Islet of Langerhans (tissue), 1 donor: ENCODE results near the gene MID1.
"Not testable (repeated sequence)": the region's sequence is repeated elsewhere in the genome, so short reads cannot be mapped to it uniquely, and the experiment has no call there.

Experiments
- FAIRE-seq: peaks from one replicate; lab custom pipeline; 2011; peaks lifted over from hg19 to GRCh38; lab: Jason Lieb, UNC

The MID1 gene

DNA sequence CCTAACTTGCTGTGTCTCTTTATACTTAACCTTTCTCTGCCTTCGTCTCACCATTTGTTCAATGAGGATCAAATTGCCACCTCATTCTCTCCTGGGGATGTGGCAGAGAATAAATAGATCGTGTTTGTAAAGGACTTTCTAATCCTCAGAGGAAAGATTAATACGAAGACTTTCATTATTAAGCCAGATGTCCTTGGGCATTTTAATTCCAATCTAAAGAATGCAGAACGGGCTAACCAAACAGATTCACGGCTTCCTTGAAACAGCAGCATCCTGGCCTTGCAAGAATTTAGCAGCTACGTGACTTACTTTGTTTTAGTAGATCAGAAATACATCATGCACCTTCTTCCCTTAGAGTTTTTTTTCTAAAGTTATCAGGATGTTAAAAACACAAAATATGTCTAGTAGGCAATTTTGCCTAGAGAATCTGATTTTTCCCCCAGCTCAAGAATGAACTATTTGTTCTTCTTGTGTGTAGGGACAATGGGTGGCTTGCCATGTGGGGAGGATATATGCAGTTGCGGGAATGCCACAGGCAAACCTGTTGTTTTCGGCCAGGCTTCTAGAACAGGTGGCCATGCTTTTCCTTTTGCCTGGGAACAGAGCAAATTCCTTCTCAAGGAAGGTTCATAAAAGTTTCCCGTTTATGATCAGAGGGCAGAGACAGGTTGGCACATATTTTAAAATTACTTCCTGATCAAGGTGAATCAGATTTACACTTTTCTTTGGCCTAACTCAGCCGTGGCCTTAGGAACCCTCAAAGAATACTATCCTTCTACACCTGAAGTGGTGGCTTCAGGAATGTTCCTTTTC is 3.0 kb downstream of the MID1 start:
- no peak for FAIRE-seq

DNA sequence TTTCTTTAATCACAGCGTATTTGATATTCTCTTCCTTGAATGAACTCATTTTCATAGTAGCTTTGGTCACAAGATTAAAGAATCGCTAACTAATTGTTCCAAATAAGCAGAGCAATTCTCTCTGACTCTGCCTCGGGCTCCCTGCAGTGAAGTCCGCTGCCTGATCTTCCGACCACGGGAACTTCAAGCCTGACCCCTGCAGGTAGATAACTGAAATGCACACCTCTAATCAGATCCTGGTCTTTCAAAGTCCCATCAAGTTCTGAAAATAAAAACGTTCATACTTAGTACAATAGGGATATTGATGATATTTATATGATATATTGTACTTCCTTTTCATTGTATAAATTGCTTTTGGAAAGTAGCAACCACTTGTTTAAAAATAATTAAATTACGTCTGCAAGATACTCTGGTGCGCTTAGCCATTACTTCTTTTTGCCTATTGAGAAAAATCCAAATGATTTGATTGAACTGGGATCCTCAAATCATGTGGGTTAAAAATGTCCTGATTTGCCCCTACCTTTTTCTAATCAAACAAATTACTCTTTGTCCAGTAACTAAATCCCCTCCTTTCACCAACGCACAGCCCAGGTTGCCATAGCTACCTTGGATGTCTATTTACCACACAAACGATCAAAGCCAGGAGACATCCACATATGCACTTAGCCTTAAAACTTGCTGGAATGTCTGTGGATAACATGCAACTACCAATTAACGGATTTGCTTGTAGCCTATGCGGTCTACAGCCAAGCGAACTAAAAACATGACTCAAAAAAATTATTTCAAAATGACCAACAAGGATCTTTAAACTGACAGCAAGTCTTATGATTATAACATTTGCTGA is 4.2 kb downstream of the MID1 start:
- FAIRE-seq: peak; percentile 98

DNA sequence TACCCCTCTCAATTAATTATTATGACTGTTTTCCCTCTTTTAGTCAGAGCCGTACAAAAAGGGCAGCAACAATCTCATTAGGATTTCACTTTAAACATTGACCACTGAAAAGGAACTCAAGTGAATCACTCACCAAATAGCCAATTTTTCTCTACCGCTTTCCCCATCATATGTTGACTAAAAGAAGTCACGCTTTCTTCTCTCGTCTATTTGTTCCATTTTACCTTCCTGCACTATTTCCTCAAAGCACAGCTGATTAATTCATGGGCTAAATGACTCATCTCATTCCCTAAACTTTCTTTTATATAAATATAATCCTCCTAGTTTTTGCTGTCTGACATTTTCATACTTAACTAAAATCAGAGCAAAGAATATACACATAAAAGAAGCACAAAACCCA is 8.2 kb downstream of the MID1 start:
- no peak for FAIRE-seq

DNA sequence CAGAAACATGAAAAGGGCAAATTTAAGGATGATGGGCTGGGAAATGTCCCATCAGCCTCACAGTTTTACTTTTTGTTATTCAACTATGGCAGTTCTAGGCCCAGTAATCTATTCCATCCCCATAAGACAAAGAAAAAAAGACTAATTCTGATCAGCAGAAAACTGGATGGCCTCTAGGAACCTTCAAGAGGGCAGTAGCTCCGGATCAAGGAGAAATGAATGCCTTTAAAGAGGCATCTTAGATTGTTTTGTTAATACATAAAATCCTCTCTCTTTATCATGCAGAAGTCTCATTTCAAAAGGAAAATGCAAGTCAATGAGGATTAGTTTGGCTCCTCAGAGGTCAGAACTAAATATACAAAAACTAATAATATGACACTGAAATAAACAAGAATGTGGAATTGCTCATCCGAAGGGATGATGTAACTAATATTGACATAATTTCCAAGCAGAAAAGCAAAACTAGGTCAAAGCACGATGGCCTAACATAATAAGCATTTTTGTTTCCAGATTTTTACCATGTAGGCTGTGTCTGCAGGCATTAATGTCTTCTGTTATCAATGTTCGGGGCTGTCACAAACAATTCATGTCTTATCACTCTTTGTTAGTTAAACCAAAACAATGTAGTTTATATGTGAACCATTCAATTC is 8.8 kb downstream of the MID1 start:
- peak; percentile 96 for FAIRE-seq

DNA sequence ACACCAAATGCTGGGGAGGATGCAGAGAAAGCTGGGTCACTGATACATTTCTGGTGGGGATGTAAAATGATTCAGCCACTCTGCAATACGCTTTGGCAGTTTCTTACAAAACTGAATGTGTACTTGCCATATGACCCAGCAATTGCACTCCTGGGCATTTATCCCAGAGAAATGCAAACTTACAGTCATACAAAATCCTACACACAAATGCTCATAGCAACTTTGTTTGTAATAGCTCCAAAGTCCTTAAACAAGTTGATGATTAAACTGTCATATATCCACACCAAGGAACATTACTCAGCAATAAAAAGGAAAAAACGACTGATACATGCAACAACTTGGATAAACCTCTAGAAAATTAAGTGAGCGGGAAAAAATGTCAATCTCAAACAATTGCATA is 12.3 kb downstream of the MID1 start:
- no peak for FAIRE-seq

DNA sequence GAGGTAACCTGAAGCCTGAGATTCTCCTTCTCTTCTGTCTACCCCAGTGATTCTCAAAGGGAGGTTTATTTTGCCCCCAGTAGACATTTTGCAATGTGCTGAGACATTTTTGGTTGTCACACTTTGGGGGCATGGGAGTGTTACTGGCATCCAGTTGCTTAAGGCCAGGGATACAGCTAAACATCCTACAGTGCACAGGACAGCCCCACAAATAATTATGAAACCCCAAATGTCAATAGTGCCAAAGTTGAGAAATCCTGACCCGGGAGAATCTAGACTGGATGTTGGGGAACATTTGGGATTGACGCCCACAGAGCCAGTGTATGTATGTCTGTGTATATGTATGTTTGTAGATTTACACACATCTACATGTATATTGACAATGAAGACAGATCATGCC is 13.2 kb downstream of the MID1 start:
- no peak for FAIRE-seq

DNA sequence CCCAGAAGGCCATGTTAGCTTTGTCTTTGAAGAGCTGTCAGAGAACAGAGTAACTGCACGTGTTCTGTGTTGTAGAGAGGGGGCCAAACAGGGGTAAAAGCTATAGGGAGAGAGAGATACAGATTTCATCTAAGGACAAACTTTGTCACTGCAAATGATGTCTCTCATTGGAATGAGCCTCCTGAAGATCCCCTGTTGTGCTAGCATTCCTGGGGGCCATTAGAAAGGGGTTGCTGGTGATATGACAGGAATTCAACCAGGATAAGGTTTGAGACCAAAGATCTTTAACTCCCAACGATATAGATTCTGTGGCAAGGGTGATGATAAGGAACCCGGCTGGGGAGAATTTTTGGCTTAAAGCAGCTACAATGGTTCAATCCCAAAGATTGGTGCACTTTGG is 16.8 kb downstream of the MID1 start:
- no peak for FAIRE-seq

DNA sequence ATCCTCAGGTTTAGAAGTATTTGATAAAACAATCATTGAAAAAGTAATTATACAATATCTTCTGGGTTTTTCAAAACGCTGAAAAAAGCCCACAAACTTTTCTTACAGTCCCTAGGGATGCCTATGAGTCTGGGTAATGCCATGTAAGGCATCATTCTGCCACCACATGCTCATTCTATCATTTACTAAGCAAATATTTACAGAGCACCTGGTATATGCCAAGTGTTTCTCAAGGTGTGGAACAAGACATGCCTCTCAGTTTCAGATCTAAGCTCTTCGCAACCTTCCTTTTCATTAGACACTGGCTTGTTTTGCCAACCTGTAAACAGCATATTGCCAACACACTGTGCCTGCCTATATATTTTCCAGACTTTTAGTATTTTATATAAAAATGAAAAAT is 17.7 kb downstream of the MID1 start:
- peak; percentile 90 for FAIRE-seq

DNA sequence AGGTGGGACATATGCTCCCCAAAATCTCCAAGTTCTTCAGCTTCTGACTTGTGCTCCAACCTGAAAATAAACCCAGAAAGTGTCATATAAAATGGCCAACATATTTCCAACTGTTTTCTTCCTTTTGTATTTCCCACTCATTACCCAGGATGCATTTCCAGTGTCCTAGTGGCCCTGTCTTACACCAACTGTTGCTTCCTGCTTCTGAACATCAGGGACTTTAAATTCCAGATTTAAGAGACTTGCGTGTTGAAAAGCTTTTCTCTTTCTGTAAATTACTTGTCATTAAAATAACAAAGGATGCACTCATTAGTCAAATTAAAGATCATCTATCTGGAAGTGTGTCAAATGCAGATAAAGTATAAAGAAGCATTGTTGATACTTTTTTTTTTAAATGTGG is 19.9 kb downstream of the MID1 start:
- no peak for FAIRE-seq

DNA sequence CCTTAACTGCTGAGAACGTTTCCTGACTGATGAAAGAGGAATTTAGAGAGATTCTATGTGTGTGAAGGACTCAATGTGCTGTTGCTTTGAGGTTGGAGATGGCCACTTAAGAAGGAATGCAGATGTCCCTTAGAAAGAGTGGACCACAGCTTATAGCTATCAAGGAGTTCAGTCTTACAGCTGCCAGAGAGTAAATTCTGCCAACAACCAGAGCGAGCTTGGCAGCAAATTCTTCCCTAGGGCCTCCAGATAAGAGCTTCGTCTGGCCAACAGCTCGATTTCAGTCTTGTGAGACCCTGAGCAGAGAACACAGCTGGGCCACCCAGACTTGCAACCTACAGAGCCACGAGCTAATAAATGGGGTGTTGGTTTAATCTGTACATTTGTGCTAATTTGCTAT is 21.8 kb downstream of the MID1 start:
- no peak for FAIRE-seq

DNA sequence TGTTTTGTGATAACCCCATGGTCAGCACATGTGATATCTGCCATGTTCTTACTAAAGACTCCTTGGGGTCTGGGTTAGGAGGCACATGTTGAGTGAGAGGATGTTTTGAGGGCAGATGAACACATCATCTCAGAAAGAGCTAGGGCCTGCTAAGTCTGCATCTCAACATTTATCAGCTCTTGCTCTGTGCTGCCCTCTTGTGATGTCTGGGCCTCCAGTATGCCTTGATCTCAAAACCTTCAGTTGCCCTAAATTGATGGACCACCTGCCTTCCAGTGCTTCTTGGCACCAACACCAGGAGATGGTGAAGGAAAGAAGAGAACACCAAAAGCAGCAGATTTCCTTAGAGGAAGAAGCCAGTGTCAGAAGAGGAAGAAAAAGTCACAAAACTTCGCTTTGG is 22.5 kb downstream of the MID1 start:
- FAIRE-seq: no peak

DNA sequence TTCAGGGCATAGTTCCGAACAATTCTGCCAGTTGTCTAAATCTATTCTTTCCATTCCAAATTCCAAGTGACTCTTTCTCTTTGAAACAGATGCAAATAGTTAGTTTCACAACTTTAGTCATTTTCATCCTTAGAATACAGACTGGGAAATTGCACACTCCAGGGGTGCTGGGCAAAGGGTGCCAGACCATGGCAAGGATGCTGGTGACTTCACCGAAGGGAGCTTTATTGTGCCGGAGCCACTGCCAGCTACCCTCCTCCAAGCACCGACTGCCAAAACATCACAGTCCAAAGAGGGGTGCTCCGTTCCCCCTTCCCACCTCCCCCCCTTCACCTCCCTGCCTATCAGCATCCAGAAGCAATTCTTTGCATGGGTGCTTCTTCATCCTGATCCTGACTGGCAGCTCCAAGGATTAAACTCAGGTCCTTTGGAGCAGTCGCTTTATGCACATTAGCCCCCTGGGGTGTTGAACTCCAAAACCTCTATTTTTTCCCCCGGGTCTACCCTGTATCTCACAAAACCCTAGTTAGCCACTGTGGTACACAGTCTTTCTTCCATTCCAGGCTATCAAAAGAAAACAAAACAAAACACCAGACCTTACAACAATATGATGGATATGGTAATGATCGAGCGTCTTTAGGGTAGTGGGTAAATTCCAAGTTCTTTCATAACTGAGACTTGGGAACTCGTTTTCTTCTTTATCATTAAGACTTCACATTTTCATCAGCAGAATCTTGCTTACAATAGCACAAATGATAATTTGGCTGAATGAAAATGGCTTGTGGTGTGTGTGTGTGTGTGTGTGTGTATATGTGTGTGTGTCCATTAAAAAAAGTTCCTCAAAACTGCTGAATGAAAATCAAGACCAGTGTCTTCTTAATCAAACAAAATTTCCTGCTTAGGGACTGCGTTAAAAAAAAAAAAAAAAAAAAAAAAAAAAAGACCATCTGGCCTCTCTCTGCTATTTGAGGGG is 28.7 kb downstream of the MID1 start:
- FAIRE-seq: peak; percentile 65

DNA sequence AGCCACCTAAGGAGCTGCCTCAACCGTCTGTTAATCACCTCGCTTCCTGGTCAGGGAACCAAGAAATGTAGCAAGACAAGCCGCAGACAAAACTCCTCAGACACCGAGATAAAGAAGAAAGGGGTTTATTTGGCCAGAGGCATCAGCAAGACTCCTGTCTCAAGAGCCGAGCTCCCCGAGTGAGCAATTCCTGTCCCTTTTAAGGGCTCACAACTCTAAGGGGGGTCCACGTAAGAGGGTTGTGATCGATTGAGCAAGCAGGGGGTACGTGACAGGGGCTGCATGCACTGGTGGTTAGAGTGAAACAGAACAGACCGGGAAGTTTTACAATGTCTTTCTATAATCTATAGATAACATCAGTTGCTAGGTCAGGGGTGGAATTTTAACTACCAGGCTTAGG is 30.6 kb downstream of the MID1 start:
- not testable (repeated sequence) for FAIRE-seq

DNA sequence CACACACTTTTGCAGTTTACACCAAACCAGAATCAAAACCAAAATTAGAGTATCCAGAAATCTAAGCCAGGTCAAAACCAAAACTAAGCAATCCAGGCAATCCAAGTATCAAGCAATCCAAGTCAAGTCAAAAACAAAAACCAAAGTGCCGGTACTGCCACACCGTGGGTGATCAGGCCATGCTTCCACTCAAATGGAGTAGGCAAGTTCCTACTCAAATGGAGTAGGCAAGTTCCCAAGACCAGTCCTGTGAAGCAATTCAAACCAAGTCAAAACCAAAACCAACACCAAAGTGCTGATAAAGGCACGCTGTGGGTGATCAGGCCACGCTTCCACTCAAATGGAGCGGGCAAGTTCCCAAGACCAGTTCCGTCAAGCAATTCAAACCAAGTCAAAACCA is 31.3 kb downstream of the MID1 start:
- no peak for FAIRE-seq

DNA sequence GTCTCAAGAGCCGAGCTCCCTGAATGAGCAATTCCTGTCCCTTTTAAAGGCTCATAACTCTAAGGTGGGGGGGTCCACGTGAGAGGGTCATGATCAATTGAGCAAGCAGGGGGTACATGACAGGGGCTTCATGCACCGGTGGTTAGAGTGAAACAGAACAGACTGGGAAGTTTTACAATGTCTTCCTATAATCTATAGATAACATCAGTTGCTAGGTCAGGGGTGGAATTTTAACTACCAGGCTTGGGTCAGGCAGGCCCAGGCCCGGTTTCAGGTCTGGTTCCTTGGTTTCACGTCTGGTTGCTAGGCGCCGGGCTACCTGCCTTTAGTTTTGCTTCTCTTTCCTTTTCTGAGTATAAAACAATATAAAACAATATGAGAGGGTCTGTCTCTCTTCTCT is 35.5 kb downstream of the MID1 start:
- FAIRE-seq: not testable (repeated sequence)

DNA sequence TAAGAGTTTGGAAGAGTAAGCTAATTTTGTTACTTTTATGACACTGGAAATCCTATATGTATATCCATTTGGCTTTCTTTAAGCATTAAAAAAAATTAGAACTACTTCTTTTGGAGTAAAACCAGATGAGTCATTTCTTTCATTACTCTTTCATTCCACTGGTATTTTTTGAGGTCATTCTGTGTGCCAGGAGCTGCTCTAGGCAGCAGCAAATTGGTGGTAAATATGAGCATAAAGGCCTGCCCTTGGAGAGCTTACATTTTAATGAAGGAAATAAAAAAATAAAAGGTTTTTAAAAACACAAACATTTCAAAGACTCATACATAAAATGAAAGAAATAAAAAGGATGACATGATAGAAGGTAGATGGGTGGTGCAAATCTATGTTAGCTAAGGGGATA is 37.4 kb downstream of the MID1 start:
- no peak for FAIRE-seq

DNA sequence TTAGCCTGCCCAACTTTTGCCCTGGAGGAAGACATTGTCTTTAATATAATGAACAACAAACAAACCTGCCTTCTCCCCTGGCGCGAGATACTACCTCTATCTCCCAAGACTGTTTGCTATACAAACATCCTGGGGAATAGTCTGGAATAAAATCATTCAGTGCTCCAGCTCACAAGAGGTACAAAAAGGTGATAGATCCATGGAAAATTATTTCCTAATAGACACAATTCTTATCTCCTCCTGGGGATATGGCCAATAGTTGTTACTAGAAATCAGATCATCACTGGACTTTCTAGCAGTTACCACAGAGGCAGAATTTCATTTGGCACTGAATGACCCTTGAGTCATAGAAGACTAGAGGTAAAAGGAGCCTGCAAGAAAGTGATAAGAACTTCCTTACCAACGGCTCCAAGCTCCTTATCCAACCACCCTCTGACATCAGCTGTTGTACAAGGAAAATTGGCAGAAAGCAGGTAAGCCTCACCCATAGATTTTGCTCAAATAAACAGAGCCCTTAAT is 38.1 kb downstream of the MID1 start:
- FAIRE-seq: no peak

DNA sequence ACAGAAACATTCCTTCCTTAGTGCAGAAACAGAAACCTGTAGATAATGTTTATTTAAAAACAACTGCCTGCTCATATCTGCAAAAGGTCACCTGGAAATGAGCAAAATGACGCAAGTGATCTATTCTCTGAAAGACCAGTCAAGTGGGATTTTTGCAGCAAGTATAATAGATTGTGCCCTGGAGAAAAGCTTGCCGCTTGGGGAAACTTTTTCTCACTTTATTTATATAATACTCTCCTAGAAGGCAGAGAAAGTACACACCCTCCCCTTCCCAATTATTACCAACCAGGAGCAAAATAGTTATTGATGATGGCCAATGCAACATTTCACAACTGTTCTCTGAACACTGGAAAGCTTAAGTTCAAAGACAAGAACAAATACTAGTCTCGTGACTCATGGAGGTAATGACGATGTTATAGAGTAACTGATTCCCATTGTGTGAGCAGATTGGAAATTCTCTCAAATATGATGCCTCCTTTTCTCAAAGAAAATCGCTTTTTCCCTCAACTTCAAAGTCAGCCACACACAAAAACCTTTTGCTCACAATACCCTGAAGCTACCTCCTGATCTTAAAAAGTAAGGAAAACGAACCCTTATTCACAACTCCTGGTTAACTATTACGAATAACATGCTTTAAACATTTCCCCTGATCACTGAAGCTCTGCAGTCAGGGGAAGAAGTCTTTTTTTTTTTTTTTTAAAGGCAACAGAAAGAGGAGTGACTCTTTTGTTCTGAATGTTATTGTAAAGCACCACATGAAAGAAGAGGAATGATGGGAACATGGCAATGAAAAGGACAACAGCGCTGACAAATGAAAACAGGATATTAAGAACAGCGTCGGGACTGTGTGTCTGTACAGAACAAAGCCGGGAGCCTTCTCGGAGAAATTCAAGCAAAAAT is 41.0 kb downstream of the MID1 start:
- FAIRE-seq: peak; percentile 94

DNA sequence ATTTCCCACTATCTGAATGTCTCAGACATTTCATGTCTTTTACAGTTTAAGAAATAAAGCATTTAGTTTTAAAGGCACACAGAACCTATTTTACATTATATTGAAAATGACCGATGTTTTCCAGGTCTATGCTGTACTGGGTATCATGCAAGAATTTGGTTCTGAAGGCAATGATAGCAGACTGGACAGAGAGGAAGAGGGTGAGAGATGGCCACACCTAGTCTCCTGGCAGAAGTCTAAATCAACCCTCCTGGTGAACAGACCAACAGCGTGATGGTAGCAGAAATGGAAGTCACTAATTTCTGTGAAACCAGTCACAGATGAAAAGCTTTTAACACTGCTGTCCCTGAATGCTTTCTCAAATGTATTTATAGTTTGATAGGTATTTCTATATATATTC is 41.9 kb downstream of the MID1 start:
- FAIRE-seq: no peak

DNA sequence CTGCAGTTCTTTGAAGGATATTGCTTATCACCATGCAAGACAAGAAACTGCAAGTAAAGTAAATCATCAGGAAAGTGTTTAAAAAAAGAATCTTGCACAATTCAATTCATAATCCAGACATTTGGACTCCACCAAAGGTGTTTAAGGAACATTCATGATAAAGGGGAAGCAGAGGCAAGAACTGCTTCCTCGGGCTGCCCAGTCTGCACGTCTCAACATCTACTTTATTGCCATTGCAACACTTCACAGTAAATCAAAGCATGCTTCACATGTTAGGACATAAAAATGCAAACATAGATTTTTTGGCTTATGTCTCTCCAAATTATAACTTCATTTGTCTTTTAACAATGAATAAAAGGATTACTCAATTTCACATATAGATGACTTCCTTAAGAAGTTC is 42.5 kb downstream of the MID1 start:
- FAIRE-seq: no peak
